HepG2 (cell line): Measurements from ENCODE around the gene TRABD. TPM values are rescaled to one million over a fixed set of nuclear protein-coding genes. Genes with fewer than 3 reads are reported as not detected.

Source experiments
- CHD2 ChIP-seq: IDR thresholded peaks from 2 replicates; pipeline ENCODE4 v1.6.1; 2011; ENCODE audit warnings: low read depth, low read length, improper control_type of control experiment
- GATA4 ChIP-seq: sonication (generic); IDR thresholded peaks from 2 replicates; pipeline ENCODE4 v1.6.1; 2016; ENCODE audit warnings: antibody characterized with exemption, low read depth, borderline replicate concordance
- GATAD1 ChIP-seq: IDR thresholded peaks from 2 replicates; pipeline ENCODE4 v1.6.1; 2016; ENCODE audit warnings: missing genetic modification reagents, missing compliant biosample characterization
- GTF2F1 ChIP-seq: fragments of 150-350 bp; IDR thresholded peaks from 2 replicates; pipeline ENCODE4 v1.6.1; 2014; ENCODE audit warnings: low read length
- MTA1 ChIP-seq: sonication (generic); formaldehyde crosslinking; IDR thresholded peaks from 2 replicates; pipeline ENCODE4 v1.4.0; 2020; ENCODE audit warnings: missing genetic modification reagents, mild to moderate bottlenecking, borderline replicate concordance
- MYC ChIP-seq: sonication (generic); formaldehyde crosslinking; IDR thresholded peaks from 2 replicates; pipeline ENCODE4 v1.9.0; 2021; ENCODE audit warnings: missing genetic modification reagents, borderline replicate concordance
- NR2F2 ChIP-seq: IDR thresholded peaks from 2 replicates; pipeline ENCODE4 v1.6.1; 2012; ENCODE audit warnings: low read depth, inconsistent platforms, borderline replicate concordance
- POLR2G ChIP-seq: fragments of 200-400 bp; formaldehyde crosslinking; IDR thresholded peaks from 2 replicates; pipeline ENCODE4 v1.6.1; 2018; ENCODE audit warnings: mild to moderate bottlenecking, low read depth, low read length, moderate library complexity
- PRDM4 ChIP-seq: sonication (generic); formaldehyde crosslinking; IDR thresholded peaks from 2 replicates; pipeline ENCODE4 v1.9.0; 2021; ENCODE audit warnings: missing genetic modification reagents, borderline replicate concordance
- SKI ChIP-seq: fragments of 450-650 bp; IDR thresholded peaks from one replicate; pipeline ENCODE4 v1.6.1; 2018; ENCODE audit warnings: mild to moderate bottlenecking; ENCODE audit not compliant: partially characterized antibody
- SP2 ChIP-seq: sonication (generic); formaldehyde crosslinking; IDR thresholded peaks from 2 replicates; pipeline ENCODE4 v1.5.1; 2020; ENCODE audit warnings: mild to moderate bottlenecking, missing genetic modification reagents
- TRIM22 ChIP-seq: fragments of 450-650 bp; IDR thresholded peaks from 2 replicates; pipeline ENCODE4 v1.6.1; 2017
- ZNF264 ChIP-seq: sonication (generic); formaldehyde crosslinking; IDR thresholded peaks from 2 replicates; pipeline ENCODE4 v1.4.0; 2020; ENCODE audit warnings: missing genetic modification reagents
- ZNF720 ChIP-seq: sonication (generic); formaldehyde crosslinking; IDR thresholded peaks from 2 replicates; pipeline ENCODE4 v1.4.0; 2020; ENCODE audit warnings: missing genetic modification reagents
- polyA plus RNA-seq, 8 experiments: library from polyadenylated mRNA; depleted of rRNA in 3 of 8; stranded (reverse) in 7 of 8; unstranded in 1 of 8; fragments of >200 nt; fragmentation: Illumina TruSeq in 4 of 8; extraction: Trizol in 4 of 8; gene quantifications; 2 replicates each; pipeline versions ENCODE4 v1.2.1 to v1.2.3, GENCODE V29; 2011 to 2016; ENCODE audit warnings: low read depth in 4 of 8, missing spikeins in 1 of 8, mixed read lengths in 1 of 8; ENCODE audit not compliant: insufficient read depth in 1 of 8
- total RNA-seq, 5 experiments: library from RNA; depleted of rRNA; stranded (reverse); fragments of >200 nt; fragmentation: Illumina TruSeq; extraction: Trizol; gene quantifications; 2 replicates each; pipeline ENCODE4 v1.2.3, GENCODE V29; 2016; ENCODE audit warnings: low read depth in 1 of 5
- TF ChIP-seq, protein P1 (sequence below): sonication (generic); formaldehyde crosslinking; IDR thresholded peaks from 2 replicates; pipeline ENCODE4 v1.8.0; 2022; ENCODE audit warnings: mild to moderate bottlenecking, missing genetic modification reagents, borderline replicate concordance
- TF ChIP-seq, protein P2 (sequence below): sonication (generic); formaldehyde crosslinking; IDR thresholded peaks from 2 replicates; pipeline ENCODE4 v1.5.0; 2020; ENCODE audit warnings: missing genetic modification reagents, mild to moderate bottlenecking, borderline replicate concordance
- TF ChIP-seq, protein P3 (sequence below): IDR thresholded peaks from 2 replicates; pipeline ENCODE4 v1.6.1; 2016
- TF ChIP-seq, protein P4 (sequence below): sonication (generic); formaldehyde crosslinking; IDR thresholded peaks from 2 replicates; pipeline ENCODE4 v1.5.1; 2020; ENCODE audit warnings: missing genetic modification reagents, mild to moderate bottlenecking, borderline replicate concordance
- TF ChIP-seq, protein P5 (sequence below): sonication (generic); formaldehyde crosslinking; IDR thresholded peaks from 2 replicates; pipeline ENCODE4 v1.4.0; 2020; ENCODE audit warnings: missing genetic modification reagents

Gene TRABD
- total and polyA plus RNA-seq, 2 of the 13 experiments (the other 11 are each of a cell fraction or from before 2014, with no cell fraction given), result 21.5 to 28.9 TPM

DNA sequence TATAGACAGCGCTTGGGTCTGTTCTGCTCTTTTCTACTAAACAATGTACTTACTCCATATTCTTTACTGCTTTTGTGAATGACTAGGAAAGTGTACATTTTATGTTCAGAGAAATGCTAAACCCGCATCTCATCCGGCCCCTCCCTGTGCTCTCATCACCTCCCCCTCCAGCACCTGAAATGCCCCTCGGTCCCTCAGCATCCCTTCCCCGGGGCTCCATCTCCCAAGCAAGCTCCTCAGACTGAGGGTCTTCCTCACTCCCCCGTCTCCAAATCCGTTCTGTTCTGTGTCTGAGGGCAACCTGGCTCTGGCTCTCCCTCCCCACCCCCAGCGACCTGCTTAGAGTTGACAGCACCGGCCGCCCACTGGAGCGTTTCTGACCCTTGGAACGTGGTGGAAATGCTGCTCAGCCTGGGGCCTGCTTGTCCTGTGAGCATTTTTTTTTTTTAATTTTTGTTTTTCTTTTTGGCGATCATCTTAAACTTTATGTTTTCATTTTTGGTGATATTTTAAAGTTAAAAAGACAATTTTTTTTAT lies 16.5 kb downstream of the TRABD start (continued):
- 0 out of 2 replicates have a peak, but pooled peaks have one; percentile 14 for TF ChIP-seq GATAD1 (CRISPR knock-in tag)
- TF ChIP-seq NR2F2, result no peak
- TF ChIP-seq SKI, result no peak
- TF ChIP-seq SP2 (CRISPR knock-in tag), result no peak; the same call in 1 of the 2 replicates
- no peak for TF ChIP-seq GTF2F1
- no peak for TF ChIP-seq TRIM22
- TF ChIP-seq, protein P1, sequence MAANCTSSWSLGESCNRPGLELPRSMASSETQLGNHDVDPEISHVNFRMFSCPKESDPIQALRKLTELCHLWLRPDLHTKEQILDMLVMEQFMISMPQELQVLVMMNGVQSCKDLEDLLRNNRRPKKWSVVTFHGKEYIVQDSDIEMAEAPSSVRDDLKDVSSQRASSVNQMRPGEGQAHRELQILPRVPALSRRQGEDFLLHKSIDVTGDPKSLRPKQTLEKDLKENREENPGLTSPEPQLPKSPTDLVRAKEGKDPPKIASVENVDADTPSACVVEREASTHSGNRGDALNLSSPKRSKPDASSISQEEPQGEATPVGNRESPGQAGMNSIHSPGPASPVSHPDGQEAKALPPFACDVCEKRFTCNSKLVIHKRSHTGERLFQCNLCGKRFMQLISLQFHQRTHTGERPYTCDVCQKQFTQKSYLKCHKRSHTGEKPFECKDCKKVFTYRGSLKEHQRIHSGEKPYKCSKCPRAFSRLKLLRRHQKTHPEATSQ, result no peak
- TF ChIP-seq, protein P2, sequence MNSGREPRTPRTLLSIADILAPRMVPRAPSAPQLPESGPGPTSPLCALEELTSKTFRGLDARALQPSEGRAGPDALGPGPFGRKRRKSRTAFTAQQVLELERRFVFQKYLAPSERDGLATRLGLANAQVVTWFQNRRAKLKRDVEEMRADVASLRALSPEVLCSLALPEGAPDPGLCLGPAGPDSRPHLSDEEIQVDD (CRISPR knock-in tag), result no peak
- TF ChIP-seq ZNF720 (CRISPR knock-in tag), result no peak
- TF ChIP-seq, protein P3, sequence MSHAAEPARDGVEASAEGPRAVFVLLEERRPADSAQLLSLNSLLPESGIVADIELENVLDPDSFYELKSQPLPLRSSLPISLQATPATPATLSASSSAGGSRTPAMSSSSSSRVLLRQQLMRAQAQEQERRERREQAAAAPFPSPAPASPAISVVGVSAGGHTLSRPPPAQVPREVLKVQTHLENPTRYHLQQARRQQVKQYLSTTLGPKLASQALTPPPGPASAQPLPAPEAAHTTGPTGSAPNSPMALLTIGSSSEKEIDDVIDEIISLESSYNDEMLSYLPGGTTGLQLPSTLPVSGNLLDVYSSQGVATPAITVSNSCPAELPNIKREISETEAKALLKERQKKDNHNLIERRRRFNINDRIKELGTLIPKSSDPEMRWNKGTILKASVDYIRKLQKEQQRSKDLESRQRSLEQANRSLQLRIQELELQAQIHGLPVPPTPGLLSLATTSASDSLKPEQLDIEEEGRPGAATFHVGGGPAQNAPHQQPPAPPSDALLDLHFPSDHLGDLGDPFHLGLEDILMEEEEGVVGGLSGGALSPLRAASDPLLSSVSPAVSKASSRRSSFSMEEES (CRISPR knock-in tag), result no peak
- no peak for TF ChIP-seq PRDM4 (CRISPR knock-in tag)
- TF ChIP-seq, protein P4, sequence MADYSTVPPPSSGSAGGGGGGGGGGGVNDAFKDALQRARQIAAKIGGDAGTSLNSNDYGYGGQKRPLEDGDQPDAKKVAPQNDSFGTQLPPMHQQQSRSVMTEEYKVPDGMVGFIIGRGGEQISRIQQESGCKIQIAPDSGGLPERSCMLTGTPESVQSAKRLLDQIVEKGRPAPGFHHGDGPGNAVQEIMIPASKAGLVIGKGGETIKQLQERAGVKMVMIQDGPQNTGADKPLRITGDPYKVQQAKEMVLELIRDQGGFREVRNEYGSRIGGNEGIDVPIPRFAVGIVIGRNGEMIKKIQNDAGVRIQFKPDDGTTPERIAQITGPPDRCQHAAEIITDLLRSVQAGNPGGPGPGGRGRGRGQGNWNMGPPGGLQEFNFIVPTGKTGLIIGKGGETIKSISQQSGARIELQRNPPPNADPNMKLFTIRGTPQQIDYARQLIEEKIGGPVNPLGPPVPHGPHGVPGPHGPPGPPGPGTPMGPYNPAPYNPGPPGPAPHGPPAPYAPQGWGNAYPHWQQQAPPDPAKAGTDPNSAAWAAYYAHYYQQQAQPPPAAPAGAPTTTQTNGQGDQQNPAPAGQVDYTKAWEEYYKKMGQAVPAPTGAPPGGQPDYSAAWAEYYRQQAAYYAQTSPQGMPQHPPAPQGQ, result no peak
- TF ChIP-seq CHD2, result no peak
- no peak for TF ChIP-seq ZNF264 (CRISPR knock-in tag)
- no peak for TF ChIP-seq GATA4
- 0 out of 2 replicates have a peak, but pooled peaks have one; percentile 58 for TF ChIP-seq MTA1 (CRISPR knock-in tag)
- no peak for TF ChIP-seq POLR2G
- TF ChIP-seq MYC (CRISPR knock-in tag), result 0 out of 2 replicates have a peak, but pooled peaks have one; percentile 9
- TF ChIP-seq, protein P5, sequence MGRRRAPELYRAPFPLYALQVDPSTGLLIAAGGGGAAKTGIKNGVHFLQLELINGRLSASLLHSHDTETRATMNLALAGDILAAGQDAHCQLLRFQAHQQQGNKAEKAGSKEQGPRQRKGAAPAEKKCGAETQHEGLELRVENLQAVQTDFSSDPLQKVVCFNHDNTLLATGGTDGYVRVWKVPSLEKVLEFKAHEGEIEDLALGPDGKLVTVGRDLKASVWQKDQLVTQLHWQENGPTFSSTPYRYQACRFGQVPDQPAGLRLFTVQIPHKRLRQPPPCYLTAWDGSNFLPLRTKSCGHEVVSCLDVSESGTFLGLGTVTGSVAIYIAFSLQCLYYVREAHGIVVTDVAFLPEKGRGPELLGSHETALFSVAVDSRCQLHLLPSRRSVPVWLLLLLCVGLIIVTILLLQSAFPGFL, result no peak
